Keratinocyte (primary cell): ENCODE data around the gene CLRN3. TPM values are rescaled to one million over a fixed set of nuclear protein-coding genes. Genes with fewer than 3 reads are reported as not detected.

Source experiments
- DNase-seq: peaks from one replicate; pipeline ENCODE4 v3.0.0-alpha.2; 2011; ENCODE audit warnings: low read depth, missing footprints, low spot score
- FAIRE-seq: peaks from 2 replicates; lab custom pipeline; 2011; peaks lifted over from hg19 to GRCh38; lab: Jason Lieb, UNC
- H2AFZ ChIP-seq: 2 replicates; pipeline ENCODE4 v1.6.0; 2012; ENCODE audit warnings: low read length, control low read depth, inconsistent platforms; ENCODE audit not compliant: control insufficient read depth
- H3K27ac ChIP-seq: 2 replicates; pipeline ENCODE4 v1.5.1; 2011; ENCODE audit warnings: low read length; ENCODE audit not compliant: control insufficient read depth, insufficient read depth
- H3K27me3 ChIP-seq: 3 replicates; pipeline ENCODE4 v1.6.0; 2011; ENCODE audit warnings: low read length; ENCODE audit not compliant: control insufficient read depth, insufficient read depth; ENCODE audit errors: extremely low read depth
- H3K36me3 ChIP-seq, 2 experiments: 2 replicates in 1 of 2; 3 replicates in 1 of 2; pipeline ENCODE4 v1.5.1; 2011; ENCODE audit warnings: low read length in 2 of 2, mild to moderate bottlenecking in 1 of 2; ENCODE audit not compliant: control insufficient read depth in 2 of 2, insufficient read depth in 2 of 2; ENCODE audit errors: extremely low read depth in 1 of 2
- H3K4me1 ChIP-seq: 3 replicates; pipeline ENCODE4 v1.5.1; 2011; ENCODE audit warnings: low read length; ENCODE audit not compliant: control insufficient read depth, insufficient read depth; ENCODE audit errors: extremely low read depth
- H3K4me2 ChIP-seq: 3 replicates; pipeline ENCODE4 v1.6.0; 2011; ENCODE audit warnings: low read depth, low read length; ENCODE audit not compliant: control insufficient read depth, insufficient read depth; ENCODE audit errors: extremely low read depth
- H3K4me3 ChIP-seq, 3 experiments: fragments of 200-600 bp in 1 of 3; sonication (generic) in 1 of 3; 2 replicates in 2 of 3; 3 replicates in 1 of 3; pipeline ENCODE4 v1.5.1; 2011 to 2016; ENCODE audit warnings: low read length in 3 of 3, mild to moderate bottlenecking in 3 of 3, control low read depth in 2 of 3, inconsistent platforms in 1 of 3, low read depth in 1 of 3, mixed read lengths in 1 of 3, mixed run types in 1 of 3, moderate library complexity in 1 of 3; ENCODE audit not compliant: control insufficient read depth in 2 of 3, insufficient read depth in 2 of 3; ENCODE audit errors: extremely low read depth in 1 of 3
- H3K79me2 ChIP-seq: 2 replicates; pipeline ENCODE4 v1.6.0; 2012; ENCODE audit warnings: low read length; ENCODE audit not compliant: control insufficient read depth, insufficient read depth
- H3K9ac ChIP-seq: 3 replicates; pipeline ENCODE4 v1.6.0; 2011; ENCODE audit warnings: low read length; ENCODE audit not compliant: control insufficient read depth, insufficient read depth; ENCODE audit errors: extremely low read depth
- H3K9me1 ChIP-seq: 3 replicates; pipeline ENCODE4 v1.6.0; 2011; ENCODE audit warnings: low read length; ENCODE audit not compliant: control insufficient read depth, insufficient read depth; ENCODE audit errors: extremely low read depth
- H3K9me3 ChIP-seq: 2 replicates; pipeline ENCODE4 v1.5.1; 2012; ENCODE audit warnings: low read depth, low read length; ENCODE audit not compliant: control insufficient read depth
- H4K20me1 ChIP-seq: 3 replicates; pipeline ENCODE4 v1.6.0; 2011; ENCODE audit warnings: low read length; ENCODE audit not compliant: control insufficient read depth, insufficient read depth; ENCODE audit errors: extremely low read depth
- EZH2 ChIP-seq: IDR thresholded peaks from one replicate; pipeline ENCODE4 v1.6.1; 2012; ENCODE audit warnings: inconsistent platforms, mild to moderate bottlenecking, low read length, moderate library complexity
- dilution Hi-C: fragments of 300-500 bp; cut with MboI; formaldehyde crosslinking; loops from one replicate; pipeline ENCODE4 v1.7.0; 2020; ENCODE audit warnings: low sequenced_read_pairs; ENCODE audit not compliant: extremely low pct_ligation_motif_present
- polyA plus RNA-seq, 5 experiments: library from polyadenylated mRNA; depleted of rRNA in 3 of 5; stranded (reverse) in 3 of 5; stranded (forward) in 1 of 5; unstranded in 1 of 5; fragments of >200 nt; gene quantifications; 1 replicate in 1 of 5; 2 replicates in 3 of 5; 3 replicates in 1 of 5; pipeline versions ENCODE4 v1.2.1 to v1.2.3, GENCODE V29; 2011 to 2012; ENCODE audit warnings: missing spikeins in 2 of 5, low read depth in 1 of 5, low replicate concordance in 1 of 5
- TF ChIP-seq, protein P1 (sequence below), 3 experiments: IDR thresholded peaks in 1 of 3; conservative IDR thresholded peaks in 1 of 3; optimal IDR thresholded peaks in 1 of 3; 2 replicates in 2 of 3; 3 replicates in 1 of 3; pipeline versions ENCODE3 to v1.5.1; 2011; ENCODE audit warnings: low read length in 3 of 3, mild to moderate bottlenecking in 3 of 3, moderate library complexity in 2 of 3, control low read depth in 1 of 3, inconsistent platforms in 1 of 3; ENCODE audit not compliant: insufficient read depth in 2 of 3; ENCODE audit errors: extremely low read depth in 1 of 3

The CLRN3 gene
- polyA plus RNA-seq, 1 donor (not counting 4 experiments of a cell fraction or from before 2014, with no cell fraction given) = not detected

- FAIRE-seq (no peak), DNase-seq (no peak)
- Histone ChIP-seq H3K4me3 (no peak overlapping the region), H3K9me3 (no peaks in the 10 kb centered on the region), H3K9me1 (no peaks in the 10 kb centered on the region), H3K79me2 (no peaks in the 10 kb centered on the region), H3K4me1 (no peaks in the 10 kb centered on the region), H3K4me2 (no peak overlapping the region), H3K27ac (no peak overlapping the region), H3K27me3 (no peaks in the 10 kb centered on the region), H4K20me1 (no peaks in the 10 kb centered on the region), H3K36me3 (no peaks in the 10 kb centered on the region), H3K9ac (no peak overlapping the region), H2AFZ (no peak overlapping the region)
- TF ChIP-seq, protein P1, sequence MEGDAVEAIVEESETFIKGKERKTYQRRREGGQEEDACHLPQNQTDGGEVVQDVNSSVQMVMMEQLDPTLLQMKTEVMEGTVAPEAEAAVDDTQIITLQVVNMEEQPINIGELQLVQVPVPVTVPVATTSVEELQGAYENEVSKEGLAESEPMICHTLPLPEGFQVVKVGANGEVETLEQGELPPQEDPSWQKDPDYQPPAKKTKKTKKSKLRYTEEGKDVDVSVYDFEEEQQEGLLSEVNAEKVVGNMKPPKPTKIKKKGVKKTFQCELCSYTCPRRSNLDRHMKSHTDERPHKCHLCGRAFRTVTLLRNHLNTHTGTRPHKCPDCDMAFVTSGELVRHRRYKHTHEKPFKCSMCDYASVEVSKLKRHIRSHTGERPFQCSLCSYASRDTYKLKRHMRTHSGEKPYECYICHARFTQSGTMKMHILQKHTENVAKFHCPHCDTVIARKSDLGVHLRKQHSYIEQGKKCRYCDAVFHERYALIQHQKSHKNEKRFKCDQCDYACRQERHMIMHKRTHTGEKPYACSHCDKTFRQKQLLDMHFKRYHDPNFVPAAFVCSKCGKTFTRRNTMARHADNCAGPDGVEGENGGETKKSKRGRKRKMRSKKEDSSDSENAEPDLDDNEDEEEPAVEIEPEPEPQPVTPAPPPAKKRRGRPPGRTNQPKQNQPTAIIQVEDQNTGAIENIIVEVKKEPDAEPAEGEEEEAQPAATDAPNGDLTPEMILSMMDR (optimal IDR thresholded peaks at IDR 0.05 in 1 of 3, IDR thresholded peaks at IDR 0.05 in 1 of 3, conservative IDR thresholded peaks at IDR 0.05 in 1 of 3; ENCODE audit: extremely low read depth in 1 of 3, insufficient read depth in 2 of 3, low read length in 3 of 3) = no peak
- no peak for TF ChIP-seq EZH2
- dilution Hi-C loops = no loop called here
Measured at GRCh38 chr10:127897177-127897576, 4.4 kb upstream of the CLRN3 start.

- TF ChIP-seq, protein P1 (optimal IDR thresholded peaks at IDR 0.05 in 1 of 3, IDR thresholded peaks at IDR 0.05 in 1 of 3, conservative IDR thresholded peaks at IDR 0.05 in 1 of 3; ENCODE audit: extremely low read depth in 1 of 3, insufficient read depth in 2 of 3, low read length in 3 of 3) = no peak
- no peak for TF ChIP-seq EZH2
- H3K4me2 ChIP-seq = no peak overlapping the region
- no peak for DNase-seq
- no peaks in the 10 kb centered on the region for H3K9me3 ChIP-seq
- H3K9ac ChIP-seq = no peak overlapping the region
- H3K79me2 ChIP-seq = no peaks in the 10 kb centered on the region
- H3K4me1 ChIP-seq = no peaks in the 10 kb centered on the region
- H3K27me3 ChIP-seq = no peaks in the 10 kb centered on the region
- H3K4me3 ChIP-seq = no peak overlapping the region
- dilution Hi-C loops = no loop called here
- no peaks in the 10 kb centered on the region for H3K36me3 ChIP-seq
- no peak overlapping the region for H3K27ac ChIP-seq
- H3K9me1 ChIP-seq = no peaks in the 10 kb centered on the region
- no peak for FAIRE-seq
- H2AFZ ChIP-seq = no peak overlapping the region
- no peaks in the 10 kb centered on the region for H4K20me1 ChIP-seq
Measured at GRCh38 chr10:127896590-127896989, 3.8 kb upstream of the CLRN3 start.
